Measurements from ENCODE around the gene RAP1GAP2.

Gene RAP1GAP2

GRCh38 chr17:3036800-3037199 lies 240.6 kb downstream of the RAP1GAP2 start:
- no peak overlapping the region for H2AFZ ChIP-seq (ENCODE audit: low read depth, low read length)
- ATAC-seq (ENCODE audit: insufficient read depth, low read depth) (no peak), DNase-seq (no peak)
- no peaks in the 10 kb centered on the region for H3K36me3 ChIP-seq (ENCODE audit: insufficient read depth, low read length)
- no peak overlapping the region for H3K9ac ChIP-seq (ENCODE audit: low read depth, low read length)
- no peaks in the 10 kb centered on the region for H3K4me1 ChIP-seq (ENCODE audit: insufficient read depth, low read length)
- H3K9me3 ChIP-seq (ENCODE audit: insufficient read depth, low read length, severe bottlenecking), result no peaks in the 10 kb centered on the region
- no peak overlapping the region for H3K4me2 ChIP-seq (ENCODE audit: insufficient read depth, low read length)
- no peak for TF ChIP-seq CTCF (IDR thresholded peaks at IDR 0.05; ENCODE audit: borderline replicate concordance, extremely low read depth, low read length, poor library complexity, severe bottlenecking)
- TF ChIP-seq EZH2 (IDR thresholded peaks at IDR 0.05; ENCODE audit: borderline replicate concordance, low read depth, low read length, severe bottlenecking), result no peak
- H3K79me2 ChIP-seq (ENCODE audit: insufficient read depth, low read length), result no peaks in the 10 kb centered on the region
- no peaks in the 10 kb centered on the region for H4K20me1 ChIP-seq (ENCODE audit: insufficient read depth, low read length)
- H3K4me3 ChIP-seq (ENCODE audit: low read depth in 1 of 2, low read length in 2 of 2), result no peak overlapping the region
- H3K27ac ChIP-seq (ENCODE audit: low read length), result no peak overlapping the region
- H3K27me3 ChIP-seq (ENCODE audit: insufficient read depth, low read length, poor library complexity), result peaks cover 2% of the 10 kb centered on the region

- H2AFZ ChIP-seq (ENCODE audit: low read depth, low read length), result no peak overlapping the region
- no peak overlapping the region for H3K4me2 ChIP-seq (ENCODE audit: insufficient read depth, low read length)
- H3K27me3 ChIP-seq (ENCODE audit: insufficient read depth, low read length, poor library complexity), result peaks cover 2% of the 10 kb centered on the region
- H3K27ac ChIP-seq (ENCODE audit: low read length), result no peak overlapping the region
- no peaks in the 10 kb centered on the region for H3K4me1 ChIP-seq (ENCODE audit: insufficient read depth, low read length)
- no peak for DNase-seq
- TF ChIP-seq EZH2 (IDR thresholded peaks at IDR 0.05; ENCODE audit: borderline replicate concordance, low read depth, low read length, severe bottlenecking) (no peak), CTCF (IDR thresholded peaks at IDR 0.05; ENCODE audit: borderline replicate concordance, extremely low read depth, low read length, poor library complexity, severe bottlenecking) (no peak)
- H3K79me2 ChIP-seq (ENCODE audit: insufficient read depth, low read length), result no peaks in the 10 kb centered on the region
- no peak overlapping the region for H3K4me3 ChIP-seq (ENCODE audit: low read depth in 1 of 2, low read length in 2 of 2)
- H4K20me1 ChIP-seq (ENCODE audit: insufficient read depth, low read length), result no peaks in the 10 kb centered on the region
- no peaks in the 10 kb centered on the region for H3K36me3 ChIP-seq (ENCODE audit: insufficient read depth, low read length)
- ATAC-seq (ENCODE audit: insufficient read depth, low read depth), result no peak
- H3K9me3 ChIP-seq (ENCODE audit: insufficient read depth, low read length, severe bottlenecking), result no peaks in the 10 kb centered on the region
- H3K9ac ChIP-seq (ENCODE audit: low read depth, low read length), result no peak overlapping the region
Observed at GRCh38 chr17:3037259-3037658, 241.0 kb downstream of the RAP1GAP2 start.

- Histone ChIP-seq H3K4me2 (ENCODE audit: insufficient read depth, low read length) (no peak overlapping the region), H3K27me3 (ENCODE audit: insufficient read depth, low read length, poor library complexity) (peaks cover 2% of the 10 kb centered on the region), H4K20me1 (ENCODE audit: insufficient read depth, low read length) (no peaks in the 10 kb centered on the region), H3K9ac (ENCODE audit: low read depth, low read length) (no peak overlapping the region), H3K36me3 (ENCODE audit: insufficient read depth, low read length) (no peaks in the 10 kb centered on the region), H3K27ac (ENCODE audit: low read length) (no peak overlapping the region), H2AFZ (ENCODE audit: low read depth, low read length) (0 out of 2 replicates have a peak overlapping the region, but pooled peaks have one; percentile 26), H3K4me1 (ENCODE audit: insufficient read depth, low read length) (no peaks in the 10 kb centered on the region), H3K4me3 (ENCODE audit: low read depth in 1 of 2, low read length in 2 of 2) (no peak overlapping the region), H3K9me3 (ENCODE audit: insufficient read depth, low read length, severe bottlenecking) (peaks cover 2% of the 10 kb centered on the region), H3K79me2 (ENCODE audit: insufficient read depth, low read length) (no peaks in the 10 kb centered on the region)
- no peak for ATAC-seq (ENCODE audit: insufficient read depth, low read depth)
- no peak for DNase-seq
- no peak for TF ChIP-seq CTCF (IDR thresholded peaks at IDR 0.05; ENCODE audit: borderline replicate concordance, extremely low read depth, low read length, poor library complexity, severe bottlenecking)
Observed at GRCh38 chr17:3038941-3039340, 242.7 kb downstream of the RAP1GAP2 start.

- ATAC-seq (ENCODE audit: insufficient read depth, low read depth), result no peak
- Histone ChIP-seq H4K20me1 (ENCODE audit: insufficient read depth, low read length) (no peaks in the 10 kb centered on the region), H3K27ac (ENCODE audit: low read length) (no peak overlapping the region), H3K27me3 (ENCODE audit: insufficient read depth, low read length, poor library complexity) (peaks cover 2% of the 10 kb centered on the region), H3K36me3 (ENCODE audit: insufficient read depth, low read length) (no peaks in the 10 kb centered on the region), H3K9ac (ENCODE audit: low read depth, low read length) (no peak overlapping the region), H3K4me3 (ENCODE audit: low read depth in 1 of 2, low read length in 2 of 2) (no peak overlapping the region), H3K4me2 (ENCODE audit: insufficient read depth, low read length) (no peak overlapping the region), H3K4me1 (ENCODE audit: insufficient read depth, low read length) (no peaks in the 10 kb centered on the region), H3K9me3 (ENCODE audit: insufficient read depth, low read length, severe bottlenecking) (peaks cover 2% of the 10 kb centered on the region), H3K79me2 (ENCODE audit: insufficient read depth, low read length) (no peaks in the 10 kb centered on the region), H2AFZ (ENCODE audit: low read depth, low read length) (no peak overlapping the region)
- DNase-seq, result no peak
- no peak for TF ChIP-seq EZH2 (IDR thresholded peaks at IDR 0.05; ENCODE audit: borderline replicate concordance, low read depth, low read length, severe bottlenecking)
- no peak for TF ChIP-seq CTCF (IDR thresholded peaks at IDR 0.05; ENCODE audit: borderline replicate concordance, extremely low read depth, low read length, poor library complexity, severe bottlenecking)
Observed at GRCh38 chr17:3039736-3040135, 243.5 kb downstream of the RAP1GAP2 start.

All from DND-41 (cell line).